Coronary artery (tissue), 2 donors: ENCODE data around the gene UBE2L3.
"Not testable (repeated sequence)": the region's sequence is repeated elsewhere in the genome, so short reads cannot be mapped to it uniquely, and the experiment has no call there.

Source experiments
- DNase-seq: peaks from one replicate; pipeline ENCODE4 v3.0.0-alpha.2; 2017; ENCODE audit warnings: low spot score
- H3K27ac ChIP-seq, 2 donors: fragments of 200-600 bp; sonication (generic); one replicate each; pipeline ENCODE4 v1.5.1; 2016 to 2019
- H3K4me3 ChIP-seq: fragments of 200-600 bp; sonication (generic); 2 replicates; pipeline ENCODE4 v1.5.1; 2016; ENCODE audit warnings: mild to moderate bottlenecking, moderate library complexity
- TF ChIP-seq, protein P1 (sequence below): fragments of 200-600 bp; sonication (generic); IDR thresholded peaks from one replicate; pipeline ENCODE4 v1.5.1; 2019; ENCODE audit warnings: antibody characterized with exemption

UBE2L3 gene

DNA sequence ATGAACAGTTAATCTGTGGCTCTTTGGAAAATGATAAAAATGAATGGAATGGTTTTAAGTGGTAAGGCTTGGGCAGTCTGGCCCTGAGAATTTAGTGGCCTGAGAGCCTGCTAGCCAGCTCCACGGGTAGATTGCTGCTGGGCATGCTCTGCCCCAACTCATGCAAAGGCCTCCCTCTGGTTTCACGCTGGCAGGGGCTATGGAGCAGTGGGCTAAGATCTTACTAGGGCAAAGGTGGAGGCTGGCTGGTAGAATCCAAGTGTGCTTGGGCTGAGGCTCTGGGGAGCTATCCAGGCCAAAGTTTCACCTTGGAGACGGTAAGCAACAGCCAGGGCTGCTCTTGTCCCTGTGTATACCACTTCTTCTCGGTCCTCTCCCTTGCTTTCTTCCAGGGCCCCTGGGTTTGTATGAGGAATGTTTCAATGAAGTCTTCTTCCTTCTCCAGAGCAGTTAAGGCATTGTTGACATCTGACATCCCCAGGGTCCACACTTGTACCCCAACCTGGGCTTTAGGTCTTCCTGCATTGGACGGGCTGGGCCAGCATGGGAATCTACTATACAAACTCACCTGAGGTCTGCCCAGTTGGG, 27.4 kb downstream of the UBE2L3 start:
- DNase-seq: no peak
- H3K4me3 ChIP-seq: no peak overlapping the region
- TF ChIP-seq, protein P1, sequence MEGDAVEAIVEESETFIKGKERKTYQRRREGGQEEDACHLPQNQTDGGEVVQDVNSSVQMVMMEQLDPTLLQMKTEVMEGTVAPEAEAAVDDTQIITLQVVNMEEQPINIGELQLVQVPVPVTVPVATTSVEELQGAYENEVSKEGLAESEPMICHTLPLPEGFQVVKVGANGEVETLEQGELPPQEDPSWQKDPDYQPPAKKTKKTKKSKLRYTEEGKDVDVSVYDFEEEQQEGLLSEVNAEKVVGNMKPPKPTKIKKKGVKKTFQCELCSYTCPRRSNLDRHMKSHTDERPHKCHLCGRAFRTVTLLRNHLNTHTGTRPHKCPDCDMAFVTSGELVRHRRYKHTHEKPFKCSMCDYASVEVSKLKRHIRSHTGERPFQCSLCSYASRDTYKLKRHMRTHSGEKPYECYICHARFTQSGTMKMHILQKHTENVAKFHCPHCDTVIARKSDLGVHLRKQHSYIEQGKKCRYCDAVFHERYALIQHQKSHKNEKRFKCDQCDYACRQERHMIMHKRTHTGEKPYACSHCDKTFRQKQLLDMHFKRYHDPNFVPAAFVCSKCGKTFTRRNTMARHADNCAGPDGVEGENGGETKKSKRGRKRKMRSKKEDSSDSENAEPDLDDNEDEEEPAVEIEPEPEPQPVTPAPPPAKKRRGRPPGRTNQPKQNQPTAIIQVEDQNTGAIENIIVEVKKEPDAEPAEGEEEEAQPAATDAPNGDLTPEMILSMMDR: no peak
- no peak overlapping the region for H3K27ac ChIP-seq

DNA sequence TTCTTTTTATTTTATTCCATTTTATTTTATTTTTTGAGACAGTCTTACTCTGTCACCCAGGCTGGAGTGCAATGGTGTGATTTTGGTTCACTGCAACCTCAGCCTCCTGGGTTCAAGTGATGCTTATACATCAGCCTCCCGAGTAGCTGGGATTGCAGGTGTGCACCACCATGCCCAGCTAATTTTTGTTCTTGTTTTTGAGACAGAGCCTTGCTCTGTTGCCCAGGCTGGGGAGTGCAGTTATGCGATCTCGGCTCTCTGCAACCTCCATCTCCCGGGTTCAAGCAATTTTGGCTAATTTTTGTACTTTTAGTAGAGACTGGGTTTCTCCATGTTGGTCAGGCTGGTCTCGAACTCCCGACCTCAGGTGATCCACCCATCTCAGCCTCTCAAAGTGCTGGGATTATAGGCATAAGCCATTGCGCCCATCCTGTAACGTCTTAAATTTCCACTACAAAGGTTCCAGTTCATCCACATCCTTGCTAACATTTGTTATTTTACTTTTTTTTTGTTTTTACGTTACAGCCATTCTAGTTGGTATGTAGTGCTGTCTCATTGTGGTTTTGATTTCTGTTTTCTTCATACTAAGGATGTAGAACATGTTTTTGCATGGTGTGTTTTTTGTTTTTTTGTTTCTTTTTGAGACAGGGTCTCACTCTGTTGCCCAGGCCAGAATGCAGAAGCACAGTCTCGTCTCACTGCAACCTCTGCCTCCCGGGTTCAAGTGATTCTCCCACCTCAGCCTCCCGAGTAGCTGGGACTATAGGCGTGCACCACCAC, 29.0 kb downstream of the UBE2L3 start:
- DNase-seq, H3K4me3 ChIP-seq, H3K27ac ChIP-seq: not testable (repeated sequence)

DNA sequence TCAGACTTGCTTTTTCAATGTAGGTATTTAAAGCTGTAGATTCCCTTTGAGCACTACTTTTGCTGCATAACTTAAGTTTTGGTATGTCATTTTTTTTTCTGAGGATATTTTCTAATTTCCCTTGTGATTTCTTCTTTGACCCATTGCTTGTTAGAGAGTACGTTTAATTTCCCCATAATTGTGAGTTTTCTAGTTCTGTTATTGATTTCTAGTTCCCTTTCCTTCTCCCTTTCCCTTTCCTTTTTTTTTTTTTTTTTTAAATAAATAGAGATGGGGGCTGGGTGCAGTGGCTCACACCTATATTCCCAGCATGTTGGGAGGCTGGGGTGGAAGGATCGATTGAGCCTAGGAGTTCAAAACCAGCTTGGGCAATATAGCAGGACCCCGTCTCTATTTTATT, 30.8 kb downstream of the UBE2L3 start:
- TF ChIP-seq, protein P1: no peak
- no peak overlapping the region for H3K27ac ChIP-seq
- H3K4me3 ChIP-seq: no peak overlapping the region
- DNase-seq: no peak

DNA sequence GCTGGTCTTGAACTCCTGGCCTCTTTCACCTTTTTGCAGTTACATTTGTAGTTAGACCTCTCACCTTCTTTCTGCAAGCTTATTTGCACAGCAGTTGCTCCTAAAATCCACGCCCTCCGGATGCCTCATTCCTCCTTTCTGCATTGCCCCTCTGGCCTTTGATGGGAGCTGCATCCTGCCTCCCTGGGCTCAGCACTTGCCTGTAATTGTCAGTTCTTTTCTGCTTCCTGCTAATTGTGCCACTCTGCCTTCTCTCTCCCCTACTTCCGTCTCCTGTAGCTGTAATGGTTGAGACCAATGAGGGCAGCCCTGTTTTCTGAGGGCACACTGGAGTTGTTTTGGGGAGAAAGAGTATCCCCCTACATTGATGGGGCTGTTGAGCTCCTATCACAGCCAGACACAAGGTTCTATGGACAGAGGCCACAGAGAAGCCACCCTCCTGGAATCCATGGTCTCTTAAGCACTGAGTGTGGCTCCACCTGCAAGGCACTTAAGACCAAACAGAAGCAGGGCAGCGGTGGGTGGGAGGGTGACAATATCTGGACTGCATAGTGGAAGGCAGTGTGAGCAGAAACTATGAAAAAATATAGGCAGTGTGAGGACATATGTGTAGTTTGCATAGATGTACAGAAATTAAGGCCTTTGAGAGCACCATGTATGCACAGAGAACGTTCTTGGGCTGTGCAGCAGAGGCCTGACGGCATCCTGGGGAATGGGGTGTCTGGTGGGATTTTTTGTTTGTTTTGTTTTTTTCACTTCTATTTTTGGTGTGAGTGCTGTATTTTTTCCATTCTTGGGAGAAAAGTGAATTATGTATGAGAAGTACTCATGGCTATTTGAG, 31.8 kb downstream of the UBE2L3 start:
- H3K27ac ChIP-seq: no peak overlapping the region
- TF ChIP-seq, protein P1: no peak
- DNase-seq: no peak
- H3K4me3 ChIP-seq: no peak overlapping the region

DNA sequence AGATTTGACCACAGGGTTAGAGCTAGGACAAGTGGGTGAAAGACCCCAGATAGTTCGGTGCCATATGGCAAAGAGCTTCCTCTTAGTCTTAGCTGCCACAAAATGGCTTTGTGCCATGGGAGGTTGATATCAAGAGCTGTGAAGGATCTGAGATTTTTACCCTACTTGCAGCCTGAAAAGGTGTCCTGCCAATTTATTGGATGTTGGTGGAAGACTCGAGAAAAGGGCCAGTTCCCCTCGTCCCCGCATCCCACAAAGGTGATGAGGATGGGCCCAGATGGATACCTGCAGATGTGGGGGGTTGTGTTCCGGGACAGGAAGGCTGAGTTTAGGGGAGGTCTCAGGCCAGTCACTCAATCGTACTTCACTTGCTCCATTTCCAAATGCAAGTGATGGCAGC, 35.1 kb downstream of the UBE2L3 start:
- DNase-seq: no peak
- H3K4me3 ChIP-seq: no peak overlapping the region

DNA sequence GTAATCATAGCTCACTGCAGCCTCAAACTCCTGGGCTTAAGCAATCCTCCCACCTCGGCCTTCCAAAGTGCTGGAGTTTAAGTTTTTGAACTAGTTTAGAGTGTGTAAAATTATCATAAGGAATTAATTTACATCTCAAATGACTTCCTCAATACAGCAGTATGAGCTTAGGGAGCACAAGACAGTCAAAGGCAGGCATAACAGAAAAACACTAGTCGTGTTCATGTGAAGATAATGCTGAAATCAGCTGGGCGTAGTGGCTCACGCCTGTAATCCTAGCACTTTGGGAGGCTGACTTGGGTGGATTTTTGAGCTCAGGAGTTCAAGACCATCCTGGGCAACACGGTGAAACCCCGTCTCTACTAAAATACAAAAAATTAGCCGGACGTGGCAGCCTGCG, 36.5 kb downstream of the UBE2L3 start:
- Histone ChIP-seq H3K4me3 (no peak overlapping the region), H3K27ac (no peak overlapping the region)
- DNase-seq: no peak
- TF ChIP-seq, protein P1: no peak

More for the DNA sequence above, 35.1 kb downstream of the UBE2L3 start:
- TF ChIP-seq, protein P1: no peak
- H3K27ac ChIP-seq: no peak overlapping the region

DNA sequence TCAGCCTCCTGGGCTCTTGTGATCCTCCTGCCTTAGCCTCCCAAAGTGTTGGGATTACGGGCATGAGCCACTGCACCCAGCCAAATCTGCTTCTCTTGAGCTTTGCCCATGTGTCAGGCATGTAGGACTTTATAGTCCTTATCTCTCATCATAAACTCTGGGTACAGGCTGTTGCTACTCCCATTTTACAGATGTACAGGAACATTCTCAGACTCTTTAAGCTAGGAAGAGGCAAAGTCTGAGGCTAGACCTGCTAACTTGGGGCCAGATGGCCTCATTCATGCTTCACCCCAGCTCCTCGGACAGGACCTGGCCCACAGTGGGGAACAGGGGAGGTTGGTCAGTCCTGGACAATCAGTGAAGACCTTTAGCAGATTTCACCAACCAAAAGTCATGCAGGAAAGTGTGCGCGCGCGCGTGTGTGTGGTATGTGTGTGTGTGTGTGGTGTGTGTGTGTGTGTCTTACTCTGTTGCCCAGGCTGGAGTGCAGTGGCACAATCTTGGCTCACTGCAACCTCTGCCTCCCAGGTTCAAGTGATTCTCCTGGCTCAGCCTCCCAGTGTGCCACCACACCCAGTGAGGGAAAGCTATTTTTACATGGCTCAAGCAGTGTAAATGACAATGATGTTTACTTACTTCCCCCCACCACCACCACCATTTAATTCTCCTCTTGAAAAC, 38.5 kb downstream of the UBE2L3 start:
- TF ChIP-seq, protein P1: no peak
- Histone ChIP-seq H3K4me3 (no peak overlapping the region), H3K27ac (no peak overlapping the region)
- DNase-seq: no peak
